ENCODE data around the gene ANO7. TPM values are rescaled to one million over a fixed set of nuclear protein-coding genes. Genes with fewer than 3 reads are reported as not detected.

ANO7 gene
- polyA plus RNA-seq, 2 donors, result 0.14 to 0.21 TPM

- Histone ChIP-seq H3K4me3 (ENCODE audit: low read depth in 1 of 2, low read length in 2 of 2) (no peak overlapping the region), H3K27me3 (ENCODE audit: control insufficient read depth in 1 of 2, insufficient read depth in 2 of 2, low read length in 2 of 2) (no peaks in the 10 kb centered on the region), H3K27ac (ENCODE audit: low read depth in 2 of 2, low read length in 1 of 2) (no peak overlapping the region), H3K36me3 (ENCODE audit: control insufficient read depth in 2 of 2, insufficient read depth in 2 of 2, low read length in 1 of 2) (peaks cover 0 to 9% of the 10 kb centered on the region in 2 donors), H3K9me3 (ENCODE audit: control insufficient read depth in 2 of 2, insufficient read depth in 1 of 2, low read depth in 1 of 2, low read length in 1 of 2) (no peaks in the 10 kb centered on the region), H3K4me1 (ENCODE audit: control insufficient read depth in 2 of 2, insufficient read depth in 2 of 2, low read length in 1 of 2) (peaks cover 0 to 8% of the 10 kb centered on the region in 2 donors)
- 55% methylated on average over 14 of the region's 14 CpGs for WGBS, 2 donors
Measured at GRCh38 chr2:241187101-241187917, 1.2 kb upstream of the ANO7 start.

DNA sequence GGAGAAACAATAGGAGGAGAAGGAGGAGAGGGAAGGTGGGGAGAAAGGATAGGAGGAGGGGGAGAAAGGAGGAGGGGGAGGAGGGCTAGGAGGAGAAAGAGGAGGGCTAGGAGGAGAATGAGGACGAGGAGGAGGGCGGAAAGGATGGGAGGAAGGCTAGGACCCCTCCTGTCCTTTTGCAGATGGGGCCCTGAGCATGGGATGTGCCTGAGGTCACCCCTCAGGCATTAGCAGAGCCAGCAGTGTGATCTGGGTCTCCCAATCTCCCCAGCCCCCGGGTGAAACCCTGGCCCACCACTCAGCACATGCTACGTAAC is 601 bp upstream of the ANO7 start:
- H3K9me3 ChIP-seq (ENCODE audit: control insufficient read depth in 2 of 2, insufficient read depth in 1 of 2, low read depth in 1 of 2, low read length in 1 of 2), result no peaks in the 10 kb centered on the region
- H3K27ac ChIP-seq (ENCODE audit: low read depth in 2 of 2, low read length in 1 of 2), result no peak overlapping the region
- 53 to 60% methylated on average over 4 of the region's 4 CpGs for WGBS, 2 donors
- no peaks in the 10 kb centered on the region for H3K27me3 ChIP-seq (ENCODE audit: control insufficient read depth in 1 of 2, insufficient read depth in 2 of 2, low read length in 2 of 2)
- no peak overlapping the region for H3K4me3 ChIP-seq (ENCODE audit: low read depth in 1 of 2, low read length in 2 of 2)
- H3K36me3 ChIP-seq (ENCODE audit: control insufficient read depth in 2 of 2, insufficient read depth in 2 of 2, low read length in 1 of 2), result peaks cover 0 to 4% of the 10 kb centered on the region in 2 donors
- peaks cover 0 to 8% of the 10 kb centered on the region in 2 donors for H3K4me1 ChIP-seq (ENCODE audit: control insufficient read depth in 2 of 2, insufficient read depth in 2 of 2, low read length in 1 of 2)

DNA sequence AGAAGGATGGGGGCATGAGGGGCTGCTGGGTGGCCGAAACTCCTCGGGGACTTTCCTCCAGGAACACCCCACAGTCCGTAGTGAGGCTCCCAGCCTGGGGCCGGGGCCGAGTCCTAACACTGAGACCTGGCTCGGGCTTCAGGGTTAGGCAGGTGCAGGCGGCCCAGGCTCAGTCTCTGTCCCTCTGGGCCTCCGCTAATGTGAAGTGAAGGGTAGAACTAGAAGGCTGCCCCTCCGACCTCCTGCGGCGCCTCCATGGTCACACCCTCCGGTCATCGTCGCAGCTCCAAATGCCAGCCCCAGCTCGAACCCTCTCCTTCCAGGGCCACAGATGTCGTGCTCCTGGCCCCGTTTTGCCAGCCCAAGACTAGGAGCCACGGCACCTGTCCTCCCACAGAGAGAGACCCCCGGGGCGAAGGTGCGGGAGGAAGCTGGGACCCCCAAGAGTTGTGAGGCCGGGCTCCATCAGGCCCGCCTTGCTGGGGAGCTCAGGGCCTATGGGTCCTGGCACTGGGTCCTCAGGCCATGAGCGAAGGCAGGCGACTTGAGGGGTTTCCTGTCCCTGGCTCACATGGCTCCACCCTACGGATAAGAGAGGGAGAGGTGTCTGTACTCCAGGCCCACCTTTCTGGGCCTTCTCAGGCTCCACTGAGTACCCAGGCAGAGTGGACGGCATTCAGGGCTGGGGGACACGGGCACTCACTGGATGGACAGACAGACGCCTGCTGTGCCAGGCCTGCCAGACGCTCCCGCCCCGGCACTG is 797 bp downstream of the ANO7 start:
- Histone ChIP-seq H3K4me3 (ENCODE audit: low read depth in 1 of 2, low read length in 2 of 2) (no peak overlapping the region), H3K4me1 (ENCODE audit: control insufficient read depth in 2 of 2, insufficient read depth in 2 of 2, low read length in 1 of 2) (peaks cover 0 to 8% of the 10 kb centered on the region in 2 donors), H3K27me3 (ENCODE audit: control insufficient read depth in 1 of 2, insufficient read depth in 2 of 2, low read length in 2 of 2) (no peaks in the 10 kb centered on the region), H3K36me3 (ENCODE audit: control insufficient read depth in 2 of 2, insufficient read depth in 2 of 2, low read length in 1 of 2) (no peaks in the 10 kb centered on the region), H3K27ac (ENCODE audit: low read depth in 2 of 2, low read length in 1 of 2) (no peak overlapping the region), H3K9me3 (ENCODE audit: control insufficient read depth in 2 of 2, insufficient read depth in 1 of 2, low read depth in 1 of 2, low read length in 1 of 2) (no peaks in the 10 kb centered on the region)
- WGBS, 2 donors, result 88 to 91% methylated on average over 32 of the region's 32 CpGs

DNA sequence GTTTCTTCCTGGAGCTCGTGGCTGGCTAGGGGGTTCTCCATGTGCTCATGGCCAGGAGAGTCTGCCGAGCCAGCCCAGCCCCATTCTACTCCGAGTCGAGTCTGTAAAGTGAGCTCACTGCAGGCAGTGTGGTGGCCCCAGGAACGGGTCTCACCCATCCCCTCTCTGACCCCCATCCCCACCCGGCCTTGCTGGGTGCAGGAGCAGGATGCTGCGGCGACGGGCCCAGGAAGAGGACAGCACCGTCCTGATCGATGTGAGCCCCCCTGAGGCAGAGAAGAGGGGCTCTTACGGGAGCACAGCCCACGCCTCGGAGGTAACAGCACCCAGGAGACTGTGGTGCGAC is 1.4 kb downstream of the ANO7 start:
- WGBS, 2 donors, result 85% methylated on average over 15 of the region's 15 CpGs
- H3K4me3 ChIP-seq (ENCODE audit: low read depth in 1 of 2, low read length in 2 of 2), result no peak overlapping the region
- no peaks in the 10 kb centered on the region for H3K27me3 ChIP-seq (ENCODE audit: control insufficient read depth in 1 of 2, insufficient read depth in 2 of 2, low read length in 2 of 2)

DNA sequence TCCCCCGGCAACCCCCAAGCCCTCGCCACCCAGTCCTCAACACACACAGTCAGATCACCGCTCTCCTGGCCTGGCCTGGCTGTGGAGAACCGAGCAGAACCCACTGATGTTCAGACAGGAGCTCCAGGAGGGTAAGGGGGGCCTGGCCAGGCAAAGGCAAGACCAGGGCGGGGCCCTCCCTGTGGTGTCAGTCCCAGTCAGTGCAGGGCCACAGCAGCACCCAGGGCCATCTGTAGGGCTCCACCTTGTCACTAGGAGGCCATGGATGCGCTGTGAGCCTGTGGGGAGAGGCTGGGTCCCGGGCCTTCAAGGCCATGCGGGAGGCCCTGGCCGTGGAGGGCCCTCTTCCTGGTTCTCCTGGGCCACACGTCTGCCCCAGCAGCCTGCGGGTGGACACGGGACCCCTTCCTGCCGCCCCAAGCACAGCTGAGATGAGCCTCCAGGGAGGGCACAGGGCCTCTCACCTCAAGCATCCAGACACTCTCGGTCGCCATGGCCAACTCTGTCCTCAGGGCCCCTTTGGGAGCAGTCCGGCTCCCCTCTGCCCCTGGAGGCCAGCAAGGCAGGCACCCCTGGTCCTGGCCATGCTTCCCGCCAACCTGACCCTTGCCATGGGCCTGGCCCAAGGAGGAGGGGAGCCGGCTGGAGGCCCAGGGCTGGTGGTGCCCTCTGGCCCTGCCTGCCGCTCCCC is 2.0 kb downstream of the ANO7 start:
- no peaks in the 10 kb centered on the region for H3K36me3 ChIP-seq (ENCODE audit: control insufficient read depth in 2 of 2, insufficient read depth in 2 of 2, low read length in 1 of 2)
- H3K27ac ChIP-seq (ENCODE audit: low read depth in 2 of 2, low read length in 1 of 2), result no peak overlapping the region
- no peaks in the 10 kb centered on the region for H3K9me3 ChIP-seq (ENCODE audit: control insufficient read depth in 2 of 2, insufficient read depth in 1 of 2, low read depth in 1 of 2, low read length in 1 of 2)
- 88 to 89% methylated on average over 18 to 19 of the region's 19 CpGs for WGBS, 2 donors
- peaks cover 0 to 8% of the 10 kb centered on the region in 2 donors for H3K4me1 ChIP-seq (ENCODE audit: control insufficient read depth in 2 of 2, insufficient read depth in 2 of 2, low read length in 1 of 2)
- H3K4me3 ChIP-seq (ENCODE audit: low read depth in 1 of 2, low read length in 2 of 2), result no peak overlapping the region
- no peaks in the 10 kb centered on the region for H3K27me3 ChIP-seq (ENCODE audit: control insufficient read depth in 1 of 2, insufficient read depth in 2 of 2, low read length in 2 of 2)

More for the DNA sequence above, 1.4 kb downstream of the ANO7 start:
- Histone ChIP-seq H3K27ac (ENCODE audit: low read depth in 2 of 2, low read length in 1 of 2) (no peak overlapping the region), H3K9me3 (ENCODE audit: control insufficient read depth in 2 of 2, insufficient read depth in 1 of 2, low read depth in 1 of 2, low read length in 1 of 2) (no peaks in the 10 kb centered on the region), H3K36me3 (ENCODE audit: control insufficient read depth in 2 of 2, insufficient read depth in 2 of 2, low read length in 1 of 2) (no peaks in the 10 kb centered on the region), H3K4me1 (ENCODE audit: control insufficient read depth in 2 of 2, insufficient read depth in 2 of 2, low read length in 1 of 2) (peaks cover 0 to 8% of the 10 kb centered on the region in 2 donors)

DNA sequence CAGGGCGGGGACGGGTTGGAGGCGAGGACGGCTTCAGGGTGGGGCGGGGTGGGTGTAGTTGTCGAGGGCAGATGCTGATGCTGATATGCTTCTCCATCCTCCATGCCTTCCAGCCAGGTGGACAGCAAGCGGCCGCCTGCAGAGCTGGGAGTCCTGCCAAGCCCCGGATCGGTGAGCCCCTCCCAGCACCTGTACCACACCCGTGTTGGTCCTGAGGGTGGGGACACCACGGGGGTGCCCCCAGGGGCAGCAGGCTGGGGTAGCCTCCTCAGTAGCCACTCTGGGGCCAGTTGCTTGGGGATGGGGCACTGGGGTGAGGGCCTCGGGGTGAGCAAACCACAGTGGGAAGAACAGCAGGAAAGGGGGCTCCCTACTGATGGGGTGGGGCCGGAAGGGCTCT is 2.6 kb downstream of the ANO7 start:
- Histone ChIP-seq H3K9me3 (ENCODE audit: control insufficient read depth in 2 of 2, insufficient read depth in 1 of 2, low read depth in 1 of 2, low read length in 1 of 2) (no peaks in the 10 kb centered on the region), H3K36me3 (ENCODE audit: control insufficient read depth in 2 of 2, insufficient read depth in 2 of 2, low read length in 1 of 2) (no peaks in the 10 kb centered on the region), H3K27me3 (ENCODE audit: control insufficient read depth in 1 of 2, insufficient read depth in 2 of 2, low read length in 2 of 2) (no peaks in the 10 kb centered on the region), H3K4me3 (ENCODE audit: low read depth in 1 of 2, low read length in 2 of 2) (no peak overlapping the region), H3K27ac (ENCODE audit: low read depth in 2 of 2, low read length in 1 of 2) (no peak overlapping the region), H3K4me1 (ENCODE audit: control insufficient read depth in 2 of 2, insufficient read depth in 2 of 2, low read length in 1 of 2) (peaks cover 0 to 8% of the 10 kb centered on the region in 2 donors)
- WGBS, 2 donors, result 58 to 63% methylated on average over 14 of the region's 14 CpGs

- Histone ChIP-seq H3K9me3 (ENCODE audit: control insufficient read depth in 2 of 2, insufficient read depth in 1 of 2, low read depth in 1 of 2, low read length in 1 of 2) (no peaks in the 10 kb centered on the region), H3K27me3 (ENCODE audit: control insufficient read depth in 1 of 2, insufficient read depth in 2 of 2, low read length in 2 of 2) (no peaks in the 10 kb centered on the region), H3K4me1 (ENCODE audit: control insufficient read depth in 2 of 2, insufficient read depth in 2 of 2, low read length in 1 of 2) (peaks cover 0 to 4% of the 10 kb centered on the region in 2 donors), H3K4me3 (ENCODE audit: low read depth in 1 of 2, low read length in 2 of 2) (no peak overlapping the region), H3K27ac (ENCODE audit: low read depth in 2 of 2, low read length in 1 of 2) (no peak overlapping the region), H3K36me3 (ENCODE audit: control insufficient read depth in 2 of 2, insufficient read depth in 2 of 2, low read length in 1 of 2) (no peaks in the 10 kb centered on the region)
- WGBS, 2 donors, result 65 to 78% methylated on average over 8 of the region's 8 CpGs
Measured at GRCh38 chr2:241193271-241193670, 4.8 kb downstream of the ANO7 start.

GRCh38 chr2:241194811-241195210 is 6.3 kb downstream of the ANO7 start:
- Histone ChIP-seq H3K4me3 (ENCODE audit: low read depth in 1 of 2, low read length in 2 of 2) (no peak overlapping the region), H3K27me3 (ENCODE audit: control insufficient read depth in 1 of 2, insufficient read depth in 2 of 2, low read length in 2 of 2) (no peaks in the 10 kb centered on the region), H3K27ac (ENCODE audit: low read depth in 2 of 2, low read length in 1 of 2) (no peak overlapping the region), H3K4me1 (ENCODE audit: control insufficient read depth in 2 of 2, insufficient read depth in 2 of 2, low read length in 1 of 2) (no peaks in the 10 kb centered on the region), H3K9me3 (ENCODE audit: control insufficient read depth in 2 of 2, insufficient read depth in 1 of 2, low read depth in 1 of 2, low read length in 1 of 2) (no peaks in the 10 kb centered on the region), H3K36me3 (ENCODE audit: control insufficient read depth in 2 of 2, insufficient read depth in 2 of 2, low read length in 1 of 2) (no peaks in the 10 kb centered on the region)
- WGBS, 2 donors, result 69 to 78% methylated on average over 9 of the region's 9 CpGs

DNA sequence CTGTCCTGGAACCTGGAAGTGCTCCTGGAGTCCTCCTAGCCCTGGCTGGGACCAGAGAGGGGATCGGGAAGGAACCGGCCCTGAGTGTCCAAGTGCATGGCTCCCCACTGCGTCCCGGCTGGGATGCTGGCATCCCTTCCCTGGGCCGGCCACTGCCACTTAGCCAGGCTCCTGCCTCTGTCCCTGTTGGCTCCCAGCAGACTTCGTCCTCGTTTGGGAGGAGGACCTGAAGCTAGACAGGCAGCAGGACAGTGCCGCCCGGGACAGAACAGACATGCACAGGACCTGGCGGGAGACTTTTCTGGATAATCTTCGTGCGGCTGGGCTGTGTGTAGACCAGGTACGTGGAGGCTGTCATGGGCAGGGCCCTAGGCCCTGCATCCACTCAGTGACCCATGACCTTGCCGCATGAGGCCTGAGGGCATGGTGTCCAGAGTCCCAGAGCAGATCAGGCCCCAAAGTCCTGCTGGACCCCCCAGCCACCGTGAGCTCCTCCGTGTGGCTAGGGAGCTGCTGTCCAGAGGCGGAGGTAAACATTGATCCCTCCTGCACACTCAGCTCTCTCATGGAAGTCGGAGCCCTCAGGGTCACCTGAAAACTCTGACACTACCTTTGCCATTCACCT is 7.1 kb downstream of the ANO7 start:
- H3K4me3 ChIP-seq (ENCODE audit: low read depth in 1 of 2, low read length in 2 of 2), result no peak overlapping the region
- peaks cover 0 to 3% of the 10 kb centered on the region in 2 donors for H3K4me1 ChIP-seq (ENCODE audit: control insufficient read depth in 2 of 2, insufficient read depth in 2 of 2, low read length in 1 of 2)
- H3K27ac ChIP-seq (ENCODE audit: low read depth in 2 of 2, low read length in 1 of 2), result no peak overlapping the region
- no peaks in the 10 kb centered on the region for H3K27me3 ChIP-seq (ENCODE audit: control insufficient read depth in 1 of 2, insufficient read depth in 2 of 2, low read length in 2 of 2)
- no peaks in the 10 kb centered on the region for H3K9me3 ChIP-seq (ENCODE audit: control insufficient read depth in 2 of 2, insufficient read depth in 1 of 2, low read depth in 1 of 2, low read length in 1 of 2)
- WGBS, 2 donors, result 84 to 86% methylated on average over 18 of the region's 18 CpGs
- H3K36me3 ChIP-seq (ENCODE audit: control insufficient read depth in 2 of 2, insufficient read depth in 2 of 2, low read length in 1 of 2), result no peaks in the 10 kb centered on the region

Measured in esophagus (tissue), 2 donors.